Measurements from ENCODE around the gene DOK6.

The DOK6 gene

DNA sequence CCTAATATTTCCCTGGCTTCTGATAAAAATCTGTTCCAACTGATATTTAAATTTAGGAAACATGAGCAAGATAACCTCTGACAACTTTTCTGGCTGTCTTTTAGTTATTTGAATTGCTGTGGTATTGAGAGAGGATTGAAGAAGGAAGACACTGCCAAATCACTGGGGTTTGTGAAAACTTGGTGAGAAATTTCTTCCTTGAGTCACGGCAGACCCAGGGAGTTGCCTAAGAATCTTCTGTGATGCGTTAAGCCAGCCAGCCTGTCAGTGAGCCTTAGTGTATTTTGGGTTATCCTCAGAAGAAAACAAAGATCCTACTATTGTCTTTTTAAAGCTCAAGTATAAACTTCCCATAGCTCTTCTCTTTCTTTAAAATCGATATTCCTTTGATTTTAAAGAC, 17.5 kb upstream of the DOK6 start:
- no peaks in the 10 kb centered on the region for H3K9me3 ChIP-seq (ENCODE audit: control insufficient read depth, low read length)
- DNase-seq, result no peak
- H3K36me3 ChIP-seq (ENCODE audit: control insufficient read depth, insufficient read depth, low read length), result no peaks in the 10 kb centered on the region

DNA sequence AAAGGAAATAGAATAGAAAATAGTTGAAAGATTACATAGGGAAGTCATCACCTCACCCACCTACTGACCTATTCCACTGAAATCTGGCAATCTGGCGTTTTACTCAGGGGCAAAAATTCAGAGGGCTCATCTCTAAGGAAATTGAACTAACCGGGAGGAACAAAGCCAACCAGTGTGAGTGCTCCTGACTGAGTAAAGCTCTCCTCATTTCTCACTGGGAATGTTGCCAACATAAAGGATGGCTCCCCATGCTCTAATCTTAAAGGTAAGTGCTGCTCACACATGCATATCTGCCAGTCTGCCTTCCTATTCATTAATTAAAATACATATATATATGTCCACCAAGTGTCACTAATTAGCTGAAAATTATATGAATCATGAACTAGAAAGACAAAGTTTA, 13.5 kb upstream of the DOK6 start:
- no peaks in the 10 kb centered on the region for H3K9me3 ChIP-seq (ENCODE audit: control insufficient read depth, low read length)
- no peaks in the 10 kb centered on the region for H3K4me1 ChIP-seq (ENCODE audit: control insufficient read depth, insufficient read depth, low read length, poor library complexity, severe bottlenecking)
- no peaks in the 10 kb centered on the region for H3K27me3 ChIP-seq (replicated peaks; ENCODE audit: control insufficient read depth, insufficient read depth, low read length, poor library complexity, severe bottlenecking)
- H3K4me3 ChIP-seq (ENCODE audit: insufficient read depth, low read depth, low read length, poor library complexity, severe bottlenecking), result no peak overlapping the region
- no peak for DNase-seq
- H3K36me3 ChIP-seq (ENCODE audit: control insufficient read depth, insufficient read depth, low read length), result no peaks in the 10 kb centered on the region
- H3K27ac ChIP-seq (ENCODE audit: insufficient read depth, low read length, poor library complexity, severe bottlenecking), result no peak overlapping the region

More for the DNA sequence above, 17.5 kb upstream of the DOK6 start:
- no peak overlapping the region for H3K4me3 ChIP-seq (ENCODE audit: insufficient read depth, low read depth, low read length, poor library complexity, severe bottlenecking)
- no peaks in the 10 kb centered on the region for H3K27me3 ChIP-seq (replicated peaks; ENCODE audit: control insufficient read depth, insufficient read depth, low read length, poor library complexity, severe bottlenecking)
- H3K4me1 ChIP-seq (ENCODE audit: control insufficient read depth, insufficient read depth, low read length, poor library complexity, severe bottlenecking), result no peaks in the 10 kb centered on the region
- H3K27ac ChIP-seq (ENCODE audit: insufficient read depth, low read length, poor library complexity, severe bottlenecking), result no peak overlapping the region

GRCh38 chr18:69388222-69388621, 12.5 kb upstream of the DOK6 start:
- no peak overlapping the region for H3K4me3 ChIP-seq (ENCODE audit: insufficient read depth, low read depth, low read length, poor library complexity, severe bottlenecking)
- no peaks in the 10 kb centered on the region for H3K36me3 ChIP-seq (ENCODE audit: control insufficient read depth, insufficient read depth, low read length)
- H3K27me3 ChIP-seq (replicated peaks; ENCODE audit: control insufficient read depth, insufficient read depth, low read length, poor library complexity, severe bottlenecking), result no peaks in the 10 kb centered on the region
- H3K4me1 ChIP-seq (ENCODE audit: control insufficient read depth, insufficient read depth, low read length, poor library complexity, severe bottlenecking), result no peaks in the 10 kb centered on the region
- no peaks in the 10 kb centered on the region for H3K9me3 ChIP-seq (ENCODE audit: control insufficient read depth, low read length)
- H3K27ac ChIP-seq (ENCODE audit: insufficient read depth, low read length, poor library complexity, severe bottlenecking), result no peak overlapping the region
- DNase-seq, result no peak

DNA sequence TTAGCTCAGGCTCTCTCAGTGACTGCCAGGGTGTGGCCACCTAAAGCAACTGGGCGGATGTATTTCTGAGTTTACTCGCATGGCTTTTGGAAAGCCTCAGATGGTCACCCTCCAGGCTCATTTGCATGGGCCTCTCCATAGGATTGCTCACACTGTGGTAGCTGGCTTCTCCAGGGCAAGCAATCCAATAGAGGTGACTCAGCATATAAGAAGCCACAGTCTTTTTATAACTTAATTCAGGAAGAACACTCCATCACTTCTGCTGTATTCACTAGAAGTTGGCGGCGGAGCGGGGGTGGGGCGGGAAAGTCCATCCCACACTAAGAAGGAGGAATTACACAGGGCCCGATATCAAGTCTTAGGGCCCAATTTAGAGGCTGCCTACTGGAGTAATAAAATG, 3.6 kb upstream of the DOK6 start:
- Histone ChIP-seq H3K36me3 (ENCODE audit: control insufficient read depth, insufficient read depth, low read length) (no peaks in the 10 kb centered on the region), H3K4me3 (ENCODE audit: insufficient read depth, low read depth, low read length, poor library complexity, severe bottlenecking) (no peak overlapping the region), H3K27ac (ENCODE audit: insufficient read depth, low read length, poor library complexity, severe bottlenecking) (no peak overlapping the region), H3K9me3 (ENCODE audit: control insufficient read depth, low read length) (no peaks in the 10 kb centered on the region), H3K27me3 (replicated peaks; ENCODE audit: control insufficient read depth, insufficient read depth, low read length, poor library complexity, severe bottlenecking) (peaks cover 15% of the 10 kb centered on the region), H3K4me1 (ENCODE audit: control insufficient read depth, insufficient read depth, low read length, poor library complexity, severe bottlenecking) (no peaks in the 10 kb centered on the region)
- no peak for DNase-seq

DNA sequence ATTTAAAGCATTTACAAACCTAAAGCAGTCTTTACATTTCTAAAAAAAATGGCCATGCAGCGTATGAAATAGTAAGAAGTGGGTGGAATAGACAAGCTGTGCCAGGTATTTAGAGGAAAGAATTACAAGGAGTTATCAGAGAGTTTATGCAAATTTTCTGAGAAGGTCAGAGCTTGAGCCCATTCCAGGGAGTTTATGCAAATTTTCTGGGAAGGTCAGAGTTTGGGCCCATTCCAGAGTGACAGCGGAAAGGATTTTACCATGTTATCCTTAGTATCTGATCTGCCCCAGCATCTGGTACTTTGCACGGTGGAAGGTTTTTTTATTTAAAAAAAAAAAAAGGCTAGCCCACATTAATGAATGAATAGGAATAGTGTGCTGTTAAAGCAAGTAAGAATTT, 1.4 kb upstream of the DOK6 start:
- peaks cover 19% of the 10 kb centered on the region for H3K27me3 ChIP-seq (replicated peaks; ENCODE audit: control insufficient read depth, insufficient read depth, low read length, poor library complexity, severe bottlenecking)
- no peak overlapping the region for H3K27ac ChIP-seq (ENCODE audit: insufficient read depth, low read length, poor library complexity, severe bottlenecking)
- no peak overlapping the region for H3K4me3 ChIP-seq (ENCODE audit: insufficient read depth, low read depth, low read length, poor library complexity, severe bottlenecking)
- H3K9me3 ChIP-seq (ENCODE audit: control insufficient read depth, low read length), result no peaks in the 10 kb centered on the region
- no peak for DNase-seq
- H3K36me3 ChIP-seq (ENCODE audit: control insufficient read depth, insufficient read depth, low read length), result no peaks in the 10 kb centered on the region
- H3K4me1 ChIP-seq (ENCODE audit: control insufficient read depth, insufficient read depth, low read length, poor library complexity, severe bottlenecking), result no peaks in the 10 kb centered on the region

GRCh38 chr18:69400976-69401225, 213 bp downstream of the DOK6 start:
- peaks cover 19% of the 10 kb centered on the region for H3K27me3 ChIP-seq (replicated peaks; ENCODE audit: control insufficient read depth, insufficient read depth, low read length, poor library complexity, severe bottlenecking)
- no peak overlapping the region for H3K27ac ChIP-seq (ENCODE audit: insufficient read depth, low read length, poor library complexity, severe bottlenecking)
- peak overlapping the region; percentile 4 for H3K4me3 ChIP-seq (ENCODE audit: insufficient read depth, low read depth, low read length, poor library complexity, severe bottlenecking)
- no peaks in the 10 kb centered on the region for H3K9me3 ChIP-seq (ENCODE audit: control insufficient read depth, low read length)
- no peaks in the 10 kb centered on the region for H3K4me1 ChIP-seq (ENCODE audit: control insufficient read depth, insufficient read depth, low read length, poor library complexity, severe bottlenecking)
- H3K36me3 ChIP-seq (ENCODE audit: control insufficient read depth, insufficient read depth, low read length), result no peaks in the 10 kb centered on the region
- DNase-seq, result no peak

DNA sequence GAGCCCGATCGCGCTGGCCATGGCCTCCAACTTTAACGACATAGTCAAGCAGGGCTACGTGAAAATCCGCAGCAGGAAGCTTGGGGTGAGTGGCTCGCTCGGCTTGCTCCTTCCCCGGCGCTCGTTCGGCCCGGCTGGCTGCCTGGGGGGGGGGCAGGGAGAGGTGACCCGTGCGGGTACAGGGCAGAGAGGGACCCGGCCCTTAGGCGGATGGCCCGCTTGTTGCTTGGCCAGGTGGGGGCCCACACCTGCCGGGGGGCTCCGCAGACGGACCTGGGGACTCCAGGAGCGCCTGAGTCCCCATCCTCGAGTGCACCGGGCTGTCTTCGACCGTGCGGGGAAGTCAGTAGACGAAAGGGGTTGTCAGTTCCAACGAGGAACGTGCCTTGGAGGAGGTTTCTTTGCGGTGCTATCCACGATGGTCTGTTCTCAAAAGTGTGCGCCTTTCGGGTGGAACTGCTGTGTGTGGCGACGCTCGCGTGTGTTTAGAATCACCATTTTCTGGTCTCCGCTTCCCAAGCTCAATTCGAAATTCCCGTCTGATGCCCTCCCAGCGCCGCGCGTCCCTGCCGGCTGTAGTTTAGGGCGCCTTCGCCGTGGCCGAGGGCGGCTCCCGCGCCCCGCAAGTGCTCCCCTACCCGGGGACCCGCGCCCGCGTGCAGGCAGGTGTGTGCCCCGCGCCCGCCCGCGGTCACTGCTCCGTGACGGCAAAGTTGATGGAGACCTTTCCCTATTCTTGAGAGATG, 711 bp downstream of the DOK6 start:
- Histone ChIP-seq H3K4me3 (ENCODE audit: insufficient read depth, low read depth, low read length, poor library complexity, severe bottlenecking) (peak overlapping the region; percentile 4), H3K9me3 (ENCODE audit: control insufficient read depth, low read length) (no peaks in the 10 kb centered on the region), H3K27ac (ENCODE audit: insufficient read depth, low read length, poor library complexity, severe bottlenecking) (no peak overlapping the region), H3K27me3 (replicated peaks; ENCODE audit: control insufficient read depth, insufficient read depth, low read length, poor library complexity, severe bottlenecking) (peaks cover 19% of the 10 kb centered on the region), H3K36me3 (ENCODE audit: control insufficient read depth, insufficient read depth, low read length) (no peaks in the 10 kb centered on the region), H3K4me1 (ENCODE audit: control insufficient read depth, insufficient read depth, low read length, poor library complexity, severe bottlenecking) (no peaks in the 10 kb centered on the region)
- DNase-seq, result no peak

DNA sequence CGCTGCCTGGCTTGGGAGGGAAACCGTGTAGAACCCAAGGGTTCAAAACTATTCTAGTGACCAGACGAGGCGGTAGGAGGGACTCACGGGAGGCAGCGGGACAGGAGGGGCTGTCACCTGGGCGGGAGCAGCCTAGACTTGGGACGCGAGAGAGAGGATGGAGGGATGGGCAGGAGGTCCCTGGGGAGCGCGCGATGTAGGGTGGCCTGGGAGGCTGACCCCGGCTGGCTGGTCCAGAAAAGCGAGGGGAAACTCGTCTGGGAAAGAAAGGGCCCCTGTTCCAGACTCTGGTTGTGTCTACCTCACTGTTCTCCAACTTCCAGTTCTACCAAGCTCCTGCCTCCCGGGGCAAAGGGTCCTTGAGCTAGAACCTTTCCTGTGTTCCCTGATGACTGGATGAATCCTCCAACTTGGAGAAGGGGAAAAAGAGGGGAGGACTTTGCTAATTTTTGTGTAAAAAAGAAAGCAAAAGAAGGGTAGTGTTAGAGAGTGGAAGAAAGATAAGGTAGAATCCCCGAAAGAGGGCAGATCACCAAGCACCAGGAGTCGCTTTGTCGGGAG, 1.4 kb downstream of the DOK6 start:
- peaks cover 19% of the 10 kb centered on the region for H3K27me3 ChIP-seq (replicated peaks; ENCODE audit: control insufficient read depth, insufficient read depth, low read length, poor library complexity, severe bottlenecking)
- no peak overlapping the region for H3K4me3 ChIP-seq (ENCODE audit: insufficient read depth, low read depth, low read length, poor library complexity, severe bottlenecking)
- no peaks in the 10 kb centered on the region for H3K36me3 ChIP-seq (ENCODE audit: control insufficient read depth, insufficient read depth, low read length)

DNA sequence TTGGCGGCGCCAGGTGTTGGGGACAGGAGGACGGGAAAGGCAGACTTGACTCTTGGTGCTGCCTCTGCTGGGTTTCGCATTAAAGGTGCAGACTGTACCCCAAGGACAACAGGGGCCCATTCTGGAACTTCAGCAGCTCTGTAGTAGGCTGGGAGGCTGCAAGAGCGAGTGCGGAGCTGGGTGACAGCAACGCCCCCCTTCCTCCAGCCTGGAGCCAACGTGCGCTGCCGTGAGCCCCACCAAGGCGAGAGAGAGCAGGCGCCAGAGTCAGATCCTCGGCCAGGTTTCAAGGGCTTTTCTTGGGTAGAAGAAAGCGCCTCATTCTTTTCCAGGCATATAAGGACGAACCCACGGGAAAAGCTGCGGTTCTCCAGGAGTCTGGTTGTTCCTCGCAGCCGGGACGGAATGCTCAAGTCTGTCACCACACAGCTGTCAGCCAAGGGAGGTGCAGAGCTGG, 1.9 kb downstream of the DOK6 start:
- Histone ChIP-seq H3K4me3 (ENCODE audit: insufficient read depth, low read depth, low read length, poor library complexity, severe bottlenecking) (no peak overlapping the region), H3K9me3 (ENCODE audit: control insufficient read depth, low read length) (no peaks in the 10 kb centered on the region), H3K27me3 (replicated peaks; ENCODE audit: control insufficient read depth, insufficient read depth, low read length, poor library complexity, severe bottlenecking) (peaks cover 19% of the 10 kb centered on the region), H3K27ac (ENCODE audit: insufficient read depth, low read length, poor library complexity, severe bottlenecking) (no peak overlapping the region), H3K36me3 (ENCODE audit: control insufficient read depth, insufficient read depth, low read length) (no peaks in the 10 kb centered on the region), H3K4me1 (ENCODE audit: control insufficient read depth, insufficient read depth, low read length, poor library complexity, severe bottlenecking) (no peaks in the 10 kb centered on the region)
- no peak for DNase-seq

More for the DNA sequence above, 1.4 kb downstream of the DOK6 start:
- Histone ChIP-seq H3K9me3 (ENCODE audit: control insufficient read depth, low read length) (no peaks in the 10 kb centered on the region), H3K4me1 (ENCODE audit: control insufficient read depth, insufficient read depth, low read length, poor library complexity, severe bottlenecking) (no peaks in the 10 kb centered on the region), H3K27ac (ENCODE audit: insufficient read depth, low read length, poor library complexity, severe bottlenecking) (no peak overlapping the region)
- DNase-seq, result no peak

DNA sequence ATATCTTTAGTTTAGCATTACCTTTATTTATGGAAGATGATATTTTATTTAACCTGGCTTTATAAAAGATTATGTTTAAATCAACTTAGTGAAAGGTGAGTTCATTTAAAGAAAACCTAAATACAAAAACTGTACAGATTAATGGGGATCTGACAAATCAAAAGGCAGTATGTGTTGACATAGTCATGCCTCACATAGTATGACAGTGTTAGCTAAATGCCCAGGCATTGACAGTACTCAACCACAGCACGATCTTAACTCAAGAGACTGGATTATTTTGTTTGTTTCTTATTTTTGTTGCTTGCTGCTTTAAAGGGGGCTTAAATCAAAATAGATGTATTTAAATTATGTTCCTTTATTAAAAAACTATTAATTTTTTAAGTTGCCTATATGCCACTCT, 7.8 kb downstream of the DOK6 start:
- Histone ChIP-seq H3K27ac (ENCODE audit: insufficient read depth, low read length, poor library complexity, severe bottlenecking) (no peak overlapping the region), H3K9me3 (ENCODE audit: control insufficient read depth, low read length) (no peaks in the 10 kb centered on the region)

More for the DNA sequence above, 7.8 kb downstream of the DOK6 start:
- no peak overlapping the region for H3K4me3 ChIP-seq (ENCODE audit: insufficient read depth, low read depth, low read length, poor library complexity, severe bottlenecking)
- H3K4me1 ChIP-seq (ENCODE audit: control insufficient read depth, insufficient read depth, low read length, poor library complexity, severe bottlenecking), result no peaks in the 10 kb centered on the region
- no peaks in the 10 kb centered on the region for H3K36me3 ChIP-seq (ENCODE audit: control insufficient read depth, insufficient read depth, low read length)
- H3K27me3 ChIP-seq (replicated peaks; ENCODE audit: control insufficient read depth, insufficient read depth, low read length, poor library complexity, severe bottlenecking), result no peaks in the 10 kb centered on the region
- DNase-seq, result no peak
